Thyroid gland (tissue), 4 donors: ENCODE measurements around the gene FAM117B. TPM values are rescaled to one million over a fixed set of nuclear protein-coding genes. Genes with fewer than 3 reads are reported as not detected.

Source experiments
- DNase-seq, 2 donors: peaks; one replicate each; pipeline ENCODE4 v3.0.0-alpha.2; 2019
- H3K27ac ChIP-seq, 3 donors: fragments of 200-600 bp; sonication (generic); 1 replicate in 2 of 3; 2 replicates in 1 of 3; pipeline ENCODE4 v1.5.1; 2016 to 2019; ENCODE audit warnings: mild to moderate bottlenecking in 1 of 3, moderate library complexity in 1 of 3
- H3K27me3 ChIP-seq: fragments of 200-600 bp; sonication (generic); one replicate; pipeline ENCODE4 v1.5.1; 2019
- H3K36me3 ChIP-seq, 2 donors: fragments of 200-600 bp; sonication (generic); one replicate each; pipeline ENCODE4 v1.5.1; 2016 to 2019
- H3K4me1 ChIP-seq, 2 donors: fragments of 200-600 bp; sonication (generic); one replicate each; pipeline ENCODE4 v1.5.1; 2017 to 2019
- H3K4me3 ChIP-seq, 3 donors: fragments of 200-600 bp; sonication (generic); replicated peaks in 1 of 3; 1 replicate in 2 of 3; 2 replicates in 1 of 3; pipeline ENCODE4 v1.5.1; 2016; ENCODE audit warnings: mild to moderate bottlenecking in 1 of 3
- H3K9me3 ChIP-seq: fragments of 200-600 bp; sonication (generic); one replicate; pipeline ENCODE4 v1.5.1; 2017
- CTCF ChIP-seq, 6 experiments: fragments of 200-600 bp in 3 of 6; fragments of 450-650 bp in 3 of 6; sonication (generic) in 3 of 6; IDR thresholded peaks; one replicate each; pipeline ENCODE4 v1.5.1; 2016 to 2019; ENCODE audit warnings: antibody characterized with exemption in 6 of 6, mild to moderate bottlenecking in 2 of 6, inconsistent platforms in 1 of 6, moderate library complexity in 1 of 6
- POLR2A ChIP-seq, 2 donors: fragments of 450-650 bp; IDR thresholded peaks; one replicate each; pipeline ENCODE4 v1.6.1; 2017; ENCODE audit warnings: antibody characterized with exemption in 2 of 2, mild to moderate bottlenecking in 2 of 2, moderate library complexity in 1 of 2
- WGBS, 2 donors: methylation state at CpG; one replicate each; pipeline ENCODE4 v1.1.5; 2017; 5-methylcytosine and 5-hydroxymethylcytosine counted together
- intact Hi-C: fragments of 100-400 bp; cut with DNase I; formaldehyde crosslinking; loops from one replicate; pipeline ENCODE4 v1.15.1; 2023
- total RNA-seq, 4 donors: library from RNA; depleted of rRNA; stranded (reverse); fragments of >200 nt; gene quantifications; one replicate each; pipeline ENCODE4 v1.2.3, GENCODE V29; 2016

Gene FAM117B
- total RNA-seq, 4 donors from 2014 or later = 6.7 to 12.4 (median 7.7) TPM

GRCh38 chr2:202609381-202610145, 25.2 kb upstream of the FAM117B start:
- Histone ChIP-seq H3K9me3 (no peaks in the 10 kb centered on the region), H3K36me3 (no peaks in the 10 kb centered on the region), H3K4me1 (no peaks in the 10 kb centered on the region), H3K27me3 (no peaks in the 10 kb centered on the region), H3K27ac (no peak overlapping the region), H3K4me3 (no peak overlapping the region)
- DNase-seq = no peak
- 50 to 53% methylated on average over 3 of the region's 3 CpGs for WGBS, 2 donors
- no peak for TF ChIP-seq CTCF (IDR thresholded peaks at IDR 0.05)
- no peak for TF ChIP-seq POLR2A (IDR thresholded peaks at IDR 0.05)
- intact Hi-C loops = no loop called here

- 85 to 88% methylated on average over 5 of the region's 5 CpGs for WGBS, 2 donors
- H3K4me1 ChIP-seq = no peaks in the 10 kb centered on the region
- H3K27ac ChIP-seq = no peak overlapping the region
Observed at GRCh38 chr2:202610380-202610779, 24.4 kb upstream of the FAM117B start.

GRCh38 chr2:202612145-202612544, 22.6 kb upstream of the FAM117B start:
- WGBS, 2 donors = 91 to 98% methylated on average over 1 of the region's 1 CpG
- no peaks in the 10 kb centered on the region for H3K27me3 ChIP-seq
- intact Hi-C loops = no loop called here
- H3K4me1 ChIP-seq = no peaks in the 10 kb centered on the region
- no peak overlapping the region for H3K27ac ChIP-seq
- H3K9me3 ChIP-seq = no peaks in the 10 kb centered on the region
- no peaks in the 10 kb centered on the region for H3K36me3 ChIP-seq
- H3K4me3 ChIP-seq = no peak overlapping the region
- DNase-seq = no peak
- no peak for TF ChIP-seq POLR2A (IDR thresholded peaks at IDR 0.05)
- no peak for TF ChIP-seq CTCF (IDR thresholded peaks at IDR 0.05)

More at GRCh38 chr2:202610380-202610779, 24.4 kb upstream of the FAM117B start:
- TF ChIP-seq POLR2A (IDR thresholded peaks at IDR 0.05) (no peak), CTCF (IDR thresholded peaks at IDR 0.05) (no peak)
- intact Hi-C loops = no loop called here
- Histone ChIP-seq H3K9me3 (no peaks in the 10 kb centered on the region), H3K36me3 (no peaks in the 10 kb centered on the region), H3K4me3 (no peak overlapping the region), H3K27me3 (no peaks in the 10 kb centered on the region)
- no peak for DNase-seq

- DNase-seq = no peak
- 89 to 90% methylated on average over 4 of the region's 4 CpGs for WGBS, 2 donors
- Histone ChIP-seq H3K27ac (no peak overlapping the region), H3K9me3 (no peaks in the 10 kb centered on the region), H3K27me3 (no peaks in the 10 kb centered on the region), H3K4me3 (no peak overlapping the region), H3K4me1 (no peaks in the 10 kb centered on the region), H3K36me3 (no peaks in the 10 kb centered on the region)
- TF ChIP-seq CTCF (IDR thresholded peaks at IDR 0.05) = no peak
- TF ChIP-seq POLR2A (IDR thresholded peaks at IDR 0.05) = no peak
- intact Hi-C loops = no loop called here
Observed at GRCh38 chr2:202613479-202613878, 21.3 kb upstream of the FAM117B start.

GRCh38 chr2:202624133-202624532, 10.6 kb upstream of the FAM117B start:
- Histone ChIP-seq H3K4me1 (no peaks in the 10 kb centered on the region), H3K27me3 (no peaks in the 10 kb centered on the region), H3K4me3 (no peak overlapping the region), H3K9me3 (no peaks in the 10 kb centered on the region), H3K27ac (no peak overlapping the region), H3K36me3 (no peaks in the 10 kb centered on the region)
- intact Hi-C loops = no loop called here
- DNase-seq = no peak
- TF ChIP-seq CTCF (IDR thresholded peaks at IDR 0.05) (no peak), POLR2A (IDR thresholded peaks at IDR 0.05) (no peak)
- 94 to 97% methylated on average over 5 of the region's 5 CpGs for WGBS, 2 donors
